HG02610 (cell line): ENCODE measurements around the gene UNC45B.
"Not testable (repeated sequence)": the region's sequence is repeated elsewhere in the genome, so short reads cannot be mapped to it uniquely, and the experiment has no call there.

Experiments
- ATAC-seq: cut with Tn5 transposase; IDR thresholded peaks from one replicate; pipeline ENCODE4 v1.9.1; 2021; ENCODE audit warnings: mild to moderate bottlenecking, moderate library complexity; ENCODE audit not compliant: unreplicated experiment

Gene UNC45B

DNA sequence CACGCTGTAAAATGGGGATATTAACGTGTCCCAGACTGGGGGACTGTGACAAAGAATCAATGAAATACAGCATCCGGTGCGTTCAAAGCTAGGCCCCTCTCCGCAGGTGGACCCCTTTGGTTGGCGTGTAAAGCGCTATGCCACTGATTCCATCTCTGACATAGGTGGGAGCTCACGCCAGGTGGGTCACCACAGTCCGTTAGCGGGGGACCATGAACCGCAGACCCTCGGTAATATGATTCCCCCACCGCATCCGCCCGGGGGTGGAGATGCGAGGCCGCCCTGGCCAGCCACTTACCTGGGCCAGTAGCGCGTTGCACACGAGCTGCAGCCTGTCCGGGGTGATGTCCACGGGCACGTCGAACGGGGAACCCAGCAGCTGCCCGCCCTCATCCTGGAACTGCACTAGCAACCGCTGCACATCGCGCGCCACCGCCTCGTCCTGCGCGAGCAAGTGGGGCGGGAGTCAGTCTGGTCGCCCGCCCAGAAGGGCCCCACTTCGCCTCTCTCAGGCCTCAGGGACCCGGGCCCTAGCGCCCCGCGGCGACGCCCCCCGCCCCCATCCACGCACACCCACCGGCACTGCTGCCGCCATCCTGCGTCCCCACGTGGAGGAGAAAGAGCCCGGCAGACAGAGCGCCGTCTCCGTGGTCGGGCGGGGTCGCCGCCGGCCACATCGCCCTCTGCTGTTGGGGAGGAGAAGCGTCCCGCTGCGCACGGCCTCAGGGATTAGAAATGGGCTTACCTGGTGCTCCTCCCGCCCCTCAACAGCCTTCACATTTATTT, 5.7 kb upstream of the UNC45B start, which contains the start of gene NLE1:
TSS of gene NLE1 (minus strand) at position 623 of the 786 bp plus-strand sequence. CDS start at position 595, 28 bp downstream.
- peak; percentile 87 for ATAC-seq

DNA sequence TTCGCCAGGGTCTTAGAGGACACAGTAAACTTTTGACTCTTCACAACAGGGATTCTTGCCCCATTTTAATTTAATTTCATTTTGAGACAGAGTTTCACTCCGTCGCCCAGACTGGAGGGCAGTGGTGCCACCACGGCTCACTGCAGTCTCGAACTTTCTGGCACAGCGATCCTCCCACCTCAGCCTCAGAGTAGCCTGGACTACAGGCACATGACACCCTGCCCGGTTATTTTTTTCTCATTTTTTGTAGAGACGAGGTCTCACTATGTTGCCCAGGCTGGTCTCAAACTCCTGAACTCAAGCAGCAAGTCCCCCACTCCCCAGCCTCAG, 5.2 kb upstream of the UNC45B start:
- no peak for ATAC-seq

DNA sequence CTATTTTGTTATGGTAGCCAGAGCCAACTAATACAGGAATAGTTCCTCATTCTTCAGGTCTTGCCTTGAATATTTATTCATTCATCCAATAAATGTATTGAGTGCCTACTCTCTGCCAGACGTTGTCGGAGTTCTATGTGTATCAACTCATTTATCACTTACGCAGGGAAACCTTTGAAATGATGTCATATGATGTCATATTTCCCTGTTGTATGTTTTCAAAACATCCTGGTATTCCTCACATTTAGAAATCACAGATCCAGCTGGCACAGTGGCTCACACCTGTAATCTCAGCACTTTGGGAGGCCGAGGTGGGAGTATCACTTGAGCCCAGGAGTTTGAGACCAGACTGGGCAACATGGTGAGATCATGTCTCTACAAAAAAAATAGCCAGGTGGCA, 2.8 kb upstream of the UNC45B start:
- no peak for ATAC-seq

DNA sequence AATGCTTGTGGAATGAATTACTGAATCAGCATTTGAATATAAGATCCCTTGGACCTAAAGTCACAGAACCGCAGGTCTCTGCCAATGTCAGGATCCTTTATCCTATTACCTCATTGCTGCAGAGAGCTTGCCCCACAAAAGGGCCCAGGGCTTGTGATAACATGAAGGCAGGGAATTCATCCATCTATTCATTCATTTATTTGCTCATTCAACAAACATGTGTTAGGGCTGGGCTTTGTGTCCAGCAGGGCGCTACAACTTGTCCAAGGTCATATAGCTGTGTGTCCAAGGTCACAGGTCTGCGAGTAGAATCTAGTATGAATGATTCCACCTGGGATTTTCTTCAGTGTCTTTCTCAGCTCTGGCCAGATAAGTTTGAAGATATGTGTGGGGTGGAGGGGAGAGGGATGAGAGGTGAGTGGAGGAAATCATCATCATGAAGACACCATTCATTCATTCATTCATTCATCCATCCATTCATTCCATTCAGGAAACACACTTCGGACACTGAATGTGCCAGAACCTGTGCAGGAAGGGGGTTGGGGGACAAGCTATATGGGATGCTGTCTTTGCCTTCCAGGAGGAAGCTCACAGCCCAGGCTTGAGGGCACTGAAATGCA, 1.3 kb upstream of the UNC45B start:
- ATAC-seq, result no peak

DNA sequence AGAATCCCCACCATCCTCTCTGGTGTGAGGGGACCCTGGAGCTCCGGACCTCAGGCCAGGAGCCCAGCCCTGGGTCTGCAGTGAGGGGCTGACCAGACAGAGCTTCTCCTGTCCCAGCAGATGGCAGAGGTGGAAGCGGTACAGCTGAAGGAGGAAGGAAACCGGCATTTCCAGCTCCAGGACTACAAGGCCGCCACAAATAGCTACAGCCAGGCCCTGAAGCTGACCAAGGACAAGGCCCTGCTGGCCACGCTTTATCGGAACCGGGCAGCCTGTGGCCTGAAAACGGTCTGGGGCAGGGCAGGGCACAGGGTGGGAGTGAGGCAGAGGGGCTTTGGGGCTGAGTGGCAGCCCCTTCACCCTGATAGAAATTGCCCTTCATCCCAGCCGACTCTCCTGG, 527 bp downstream of the UNC45B start:
- no peak for ATAC-seq

DNA sequence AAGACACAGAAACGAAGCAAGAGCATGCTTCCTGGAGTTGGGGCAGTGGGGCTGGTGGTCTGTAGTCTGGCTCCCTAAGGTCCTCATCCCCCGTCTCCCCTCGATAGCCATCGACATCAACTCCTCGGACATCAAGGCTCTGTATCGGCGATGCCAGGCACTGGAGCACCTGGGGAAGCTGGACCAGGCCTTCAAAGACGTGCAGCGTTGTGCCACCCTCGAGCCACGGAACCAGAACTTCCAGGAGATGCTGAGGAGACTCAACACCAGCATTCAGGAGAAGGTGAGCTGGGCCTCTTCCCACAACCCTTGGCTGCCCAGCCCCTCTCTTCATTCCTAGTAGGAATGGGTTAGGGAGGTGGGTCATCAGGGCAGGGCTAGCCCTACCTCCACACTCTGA, 2.3 kb downstream of the UNC45B start:
- ATAC-seq, result no peak

DNA sequence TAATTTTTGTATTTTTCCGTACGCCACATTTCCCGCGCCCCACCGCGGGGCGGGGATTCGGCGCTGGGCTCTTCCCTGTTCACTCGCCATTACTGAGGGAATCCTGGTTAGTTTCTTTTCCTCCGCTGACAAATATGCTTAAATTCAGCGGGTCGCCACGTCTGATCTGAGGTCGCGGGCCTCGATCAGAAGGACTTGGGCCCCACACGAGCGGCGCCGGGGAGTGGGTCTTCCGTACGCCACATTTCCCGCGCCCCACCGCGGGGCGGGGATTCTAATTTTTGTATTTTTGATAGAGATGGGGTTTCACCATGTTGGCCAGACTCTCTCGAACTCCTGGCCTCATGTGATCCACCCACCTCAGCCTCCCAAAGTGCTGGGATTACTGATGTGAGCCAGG, 3.5 kb downstream of the UNC45B start:
- not testable (repeated sequence) for ATAC-seq

DNA sequence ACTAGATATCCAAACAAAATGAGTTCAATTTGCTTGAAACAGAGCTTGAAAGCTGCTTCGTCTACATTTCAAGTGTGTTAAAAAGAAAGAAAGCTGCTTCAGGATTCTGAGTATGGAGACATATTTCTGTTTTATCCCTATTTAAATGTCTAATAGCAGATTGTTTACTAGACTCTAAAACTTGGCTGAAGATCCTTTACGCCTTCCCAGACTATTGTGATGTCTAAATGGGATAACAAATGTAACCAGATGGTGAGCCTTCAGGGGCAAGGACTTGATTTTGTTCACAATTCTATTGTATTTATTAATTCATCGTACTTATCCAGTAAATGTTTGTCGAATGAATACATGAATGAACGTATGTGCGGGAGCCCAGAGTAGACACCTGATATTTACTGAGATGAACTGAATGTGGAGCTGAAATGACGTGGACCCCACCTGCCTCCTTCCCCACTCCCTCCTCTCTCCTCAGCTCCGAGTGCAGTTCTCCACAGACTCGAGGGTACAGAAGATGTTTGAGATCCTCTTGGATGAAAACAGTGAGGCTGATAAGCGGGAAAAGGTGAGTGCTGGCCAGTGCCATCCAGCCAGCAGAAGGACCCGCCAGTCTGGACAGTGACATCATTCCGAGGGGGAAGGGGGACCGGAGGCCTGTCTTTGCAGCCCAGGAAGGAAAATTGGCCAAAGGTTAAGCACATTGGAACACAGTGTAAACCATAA, 5.0 kb downstream of the UNC45B start:
- no peak for ATAC-seq

DNA sequence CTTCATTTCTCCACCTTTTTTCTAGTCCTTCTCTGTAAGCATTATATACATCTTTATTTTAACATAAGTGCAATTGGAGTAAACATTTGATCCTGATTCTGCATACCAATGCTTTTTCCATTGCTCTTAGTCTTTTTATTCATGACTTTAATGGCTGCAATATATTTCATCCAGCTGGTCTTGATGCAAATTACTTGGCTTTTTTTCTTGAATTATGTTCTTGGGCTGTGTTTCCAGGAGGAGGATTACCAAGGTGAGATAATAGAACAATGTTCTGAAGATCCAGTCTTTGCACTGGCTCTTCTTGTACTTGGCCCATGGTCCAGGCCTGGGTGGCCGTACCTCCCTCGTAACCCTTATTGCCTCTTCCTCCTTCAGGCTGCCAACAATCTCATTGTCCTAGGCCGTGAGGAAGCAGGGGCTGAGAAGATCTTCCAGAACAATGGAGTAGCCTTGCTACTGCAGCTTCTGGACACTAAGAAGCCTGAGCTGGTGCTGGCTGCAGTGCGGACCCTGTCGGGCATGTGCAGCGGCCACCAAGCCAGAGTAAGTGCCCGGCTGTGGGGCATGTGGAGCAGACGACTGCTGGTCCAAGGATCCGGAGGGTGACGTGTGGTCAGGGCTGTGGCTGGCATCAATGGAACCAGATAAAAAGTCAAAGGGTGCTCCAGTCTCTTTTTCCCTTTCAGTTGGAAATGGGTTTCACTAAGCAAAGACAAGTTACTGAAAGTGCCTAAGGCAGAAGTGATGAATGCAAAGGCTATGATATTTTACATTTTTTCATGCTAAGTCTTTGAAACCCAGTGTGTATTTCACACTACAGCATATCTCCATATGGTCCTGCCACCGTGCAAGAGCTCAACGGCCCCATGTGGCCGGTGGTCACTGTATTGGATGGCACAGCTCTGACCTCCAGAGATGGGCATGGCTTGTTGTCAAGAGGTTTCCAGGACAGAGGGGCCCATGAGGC, 6.9 kb downstream of the UNC45B start:
- ATAC-seq, result no peak

DNA sequence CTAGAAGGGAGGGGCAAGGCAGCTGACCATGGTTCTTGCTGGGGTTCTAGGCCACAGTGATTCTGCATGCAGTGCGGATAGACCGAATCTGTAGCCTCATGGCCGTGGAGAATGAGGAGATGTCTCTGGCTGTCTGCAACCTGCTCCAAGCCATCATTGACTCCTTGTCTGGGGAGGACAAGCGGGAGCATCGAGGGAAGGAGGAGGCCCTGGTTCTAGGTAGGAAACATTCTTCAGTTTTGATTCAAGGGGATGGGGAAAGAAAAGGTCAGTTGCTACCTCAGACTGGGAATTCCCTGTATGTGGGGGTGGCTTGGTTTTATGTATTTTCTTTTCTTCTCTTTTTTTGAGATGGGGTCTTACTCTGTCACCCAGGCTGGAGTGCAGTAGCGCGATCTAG, 7.6 kb downstream of the UNC45B start:
- no peak for ATAC-seq

DNA sequence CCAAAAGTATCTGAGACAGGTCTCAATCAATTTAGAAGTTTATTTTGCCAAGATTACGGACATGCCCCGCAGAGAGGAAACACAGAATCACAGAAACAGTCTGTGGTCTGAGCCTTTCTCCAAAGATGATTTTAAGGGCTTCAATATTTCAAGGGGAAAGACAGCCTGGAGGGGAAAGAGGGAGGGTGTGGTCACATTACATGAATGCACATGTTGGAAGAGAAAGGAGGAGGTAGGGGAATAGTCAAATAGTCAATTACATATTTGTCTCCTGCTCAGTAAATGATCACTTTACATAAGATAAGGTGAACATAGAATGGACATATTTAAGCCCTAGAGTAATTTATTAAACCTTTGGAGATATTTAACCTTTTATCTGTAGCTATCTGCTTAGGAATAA, 12.3 kb downstream of the UNC45B start:
- no peak for ATAC-seq

DNA sequence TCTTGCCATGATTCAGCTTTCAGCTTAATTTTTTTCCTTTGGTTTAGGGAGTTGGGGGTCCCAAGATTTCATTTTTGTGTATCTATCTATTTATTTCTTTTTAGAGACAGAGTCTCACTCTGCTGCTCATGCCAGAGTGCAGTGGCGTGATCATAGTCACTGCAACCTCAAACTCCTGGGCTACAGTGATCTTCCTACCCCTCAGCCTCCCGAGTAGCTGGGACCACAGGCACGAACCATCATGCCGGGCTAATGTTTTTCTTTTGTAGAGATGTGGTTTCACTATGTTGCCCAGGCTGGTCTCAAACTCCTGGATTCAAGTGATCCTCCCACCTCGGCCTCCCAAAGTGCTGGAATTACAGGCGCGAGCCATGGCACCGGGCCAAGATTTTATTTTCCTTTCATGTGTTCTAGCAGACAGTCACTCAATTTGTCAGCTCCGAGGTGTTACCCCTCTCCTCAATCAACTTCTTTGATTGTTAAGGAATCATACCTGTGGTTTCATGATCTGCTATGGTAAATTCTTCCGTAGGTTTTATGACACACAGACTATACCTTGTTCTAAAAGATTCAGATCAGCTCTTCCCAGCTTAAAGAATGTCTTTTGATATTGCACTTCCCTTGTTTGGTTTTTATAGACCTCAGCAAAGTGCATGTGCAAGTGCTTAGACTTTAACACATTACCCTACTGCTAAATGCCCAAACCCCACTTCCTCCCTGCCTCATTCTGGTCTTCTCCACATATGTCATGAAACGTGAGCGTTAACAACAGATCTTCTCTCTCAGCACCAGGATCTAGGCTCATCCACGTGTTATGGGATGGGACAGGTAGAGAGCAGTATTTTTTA, 13.0 kb downstream of the UNC45B start:
- no peak for ATAC-seq

DNA sequence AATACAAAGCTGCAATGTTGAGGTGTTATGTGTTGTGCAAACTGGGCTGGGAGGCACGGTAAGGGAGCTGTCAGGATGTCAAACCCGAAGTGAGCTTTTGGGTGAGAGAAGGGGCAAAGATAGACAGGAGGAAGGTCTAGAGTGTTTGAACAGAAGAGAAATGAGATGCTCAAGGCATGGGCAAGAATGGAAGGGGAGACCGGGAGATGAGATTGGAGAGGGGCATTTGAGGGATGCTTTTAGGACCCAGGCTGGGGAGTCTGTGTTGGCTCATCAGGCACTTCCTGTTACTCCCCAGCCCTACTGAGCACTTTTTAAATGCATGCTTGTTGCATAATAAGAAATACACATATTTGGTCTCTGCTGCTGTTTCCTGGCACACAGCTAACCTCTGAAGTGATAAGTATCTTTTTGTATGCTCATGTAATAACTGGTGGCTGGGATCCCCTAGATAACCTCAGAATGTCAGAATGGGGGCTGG, 13.7 kb downstream of the UNC45B start:
- no peak for ATAC-seq

DNA sequence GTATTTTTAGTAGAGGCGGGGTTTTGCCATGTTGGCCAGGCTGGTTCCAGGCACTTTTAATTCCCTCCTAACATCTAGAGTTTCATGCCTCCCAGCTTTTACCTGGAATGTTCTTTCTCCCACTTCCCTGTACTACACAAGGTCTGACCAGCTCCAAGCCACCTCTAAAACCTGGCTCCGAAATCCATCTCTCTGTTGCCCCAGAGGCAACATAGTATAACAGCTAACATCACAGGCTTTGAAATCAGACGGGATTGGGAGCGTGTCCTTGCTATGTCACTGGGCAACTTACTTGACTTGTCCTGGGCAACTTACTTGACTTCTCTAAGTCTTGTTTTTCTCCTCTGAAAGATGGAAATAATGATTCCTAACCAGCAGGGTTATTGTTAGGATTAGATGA, 15.1 kb downstream of the UNC45B start:
- no peak for ATAC-seq

DNA sequence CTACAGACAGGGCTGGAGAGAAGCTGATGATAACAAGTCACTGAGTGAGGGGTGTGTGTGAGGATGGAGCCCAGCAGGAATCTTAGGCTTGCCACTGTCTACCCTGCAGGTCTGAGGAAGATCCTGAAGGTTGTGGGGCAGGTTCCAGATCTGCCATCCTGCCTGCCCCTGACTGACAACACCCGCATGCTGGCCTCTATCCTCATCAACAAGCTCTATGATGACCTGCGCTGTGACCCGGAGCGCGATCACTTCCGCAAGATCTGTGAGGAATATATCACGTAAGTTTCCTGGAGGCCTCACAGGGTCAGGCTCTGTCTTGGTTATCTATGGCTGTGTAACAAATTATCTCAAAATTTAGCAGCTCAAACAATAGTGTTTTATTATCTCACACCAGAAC, 16.3 kb downstream of the UNC45B start:
- no peak for ATAC-seq

DNA sequence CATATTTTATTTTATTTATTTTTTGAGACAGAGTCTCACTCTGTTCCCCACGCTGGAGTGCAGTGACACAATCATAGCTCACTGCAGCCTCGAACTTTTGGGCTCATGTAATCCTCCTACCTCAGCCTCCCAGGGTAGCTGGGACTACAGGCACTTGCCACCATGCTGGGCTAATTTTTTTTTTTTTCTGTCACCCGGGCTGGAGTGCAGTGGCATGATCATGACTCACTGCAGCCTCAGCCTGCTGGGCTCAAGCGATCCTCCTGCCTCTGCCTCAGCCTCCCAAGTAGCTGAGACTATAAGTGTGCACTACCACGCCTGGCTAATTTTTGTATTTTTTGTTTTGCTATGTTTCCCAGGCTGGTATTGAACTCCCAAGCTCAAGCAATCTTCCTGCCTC, 17.1 kb downstream of the UNC45B start:
- ATAC-seq, result no peak

DNA sequence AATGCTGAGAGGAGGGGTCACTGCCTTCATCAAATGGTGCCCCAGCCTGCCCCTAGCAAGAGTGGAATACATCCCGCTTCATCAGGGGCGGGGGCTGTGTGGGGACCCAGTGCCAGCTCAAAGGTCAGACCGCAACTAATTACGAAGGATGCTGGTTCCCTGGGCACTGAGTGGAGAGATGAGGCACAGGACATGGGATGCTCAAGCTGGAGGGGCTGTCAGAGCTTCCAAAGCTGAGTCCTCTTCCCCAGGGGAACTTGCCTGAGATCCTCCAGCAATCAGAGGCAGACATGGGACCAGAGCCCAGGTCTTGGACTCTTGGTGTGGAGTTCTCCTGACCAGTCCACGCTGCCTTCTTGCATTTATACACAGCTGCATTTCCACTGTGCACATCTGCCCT, 18.9 kb downstream of the UNC45B start:
- ATAC-seq, result no peak

DNA sequence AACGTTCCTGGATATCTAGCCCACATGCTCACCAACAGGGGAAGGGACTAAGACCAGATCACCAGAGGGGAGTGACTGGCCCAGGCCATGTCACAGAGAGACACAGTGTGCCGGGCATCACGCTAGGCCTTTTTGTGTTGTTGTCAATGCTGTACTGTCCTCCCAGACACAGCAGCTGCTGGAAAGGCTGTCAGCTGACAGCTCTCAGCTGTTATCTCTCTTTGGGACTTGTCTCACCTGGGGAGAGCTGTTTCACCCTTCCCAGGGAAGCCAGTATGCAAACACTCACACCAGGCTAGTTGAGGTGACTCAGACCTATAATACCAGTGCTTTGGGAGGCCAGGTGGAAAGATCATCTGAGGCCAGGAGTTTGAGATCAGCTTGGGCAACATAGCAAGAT, 19.4 kb downstream of the UNC45B start:
- ATAC-seq, result no peak

DNA sequence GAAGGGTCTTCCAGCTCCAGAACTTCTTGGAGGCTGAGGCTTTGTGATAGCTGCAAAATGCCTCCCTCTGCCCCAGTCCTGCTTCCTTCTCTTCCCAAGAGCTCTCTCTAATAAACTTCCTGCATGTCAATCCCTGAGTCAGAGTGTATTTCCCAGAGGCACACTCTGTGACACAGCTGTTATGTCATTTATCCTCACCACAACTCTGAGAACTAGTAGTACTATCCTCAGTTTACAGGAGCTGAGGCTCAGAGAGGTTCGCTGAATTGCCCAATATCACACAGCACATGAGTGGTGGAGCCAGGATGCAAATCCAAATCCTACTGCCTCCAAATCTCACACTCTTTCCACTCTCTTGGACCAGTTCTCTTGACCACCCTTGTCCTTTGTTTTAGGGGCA, 20.0 kb downstream of the UNC45B start:
- ATAC-seq, result no peak

DNA sequence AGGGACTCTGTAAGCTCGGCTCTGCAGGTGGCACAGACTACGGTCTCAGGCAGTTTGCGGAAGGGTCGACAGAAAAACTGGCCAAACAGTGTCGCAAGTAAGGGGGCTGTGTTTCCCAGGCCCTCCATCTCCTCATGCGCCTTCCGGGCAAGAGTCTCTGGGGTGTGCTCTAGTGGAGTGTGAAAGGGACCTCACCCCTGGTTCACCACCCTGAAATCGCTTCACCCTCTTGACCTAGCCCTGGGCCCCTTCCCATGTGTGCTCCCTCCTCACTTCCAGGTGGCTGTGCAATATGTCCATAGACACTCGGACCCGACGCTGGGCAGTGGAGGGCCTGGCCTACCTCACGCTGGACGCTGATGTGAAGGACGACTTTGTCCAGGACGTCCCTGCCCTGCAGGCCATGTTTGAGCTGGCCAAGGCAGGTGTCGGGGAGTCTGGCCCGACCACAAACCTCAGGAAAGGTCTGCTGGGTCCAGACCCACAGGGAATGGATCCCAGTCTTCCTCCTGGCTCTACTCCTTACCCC, 22.3 kb downstream of the UNC45B start:
- no peak for ATAC-seq
